HT-29 (cell line): Measurements from ENCODE around the gene ARPP21. TPM values are rescaled to one million over a fixed set of nuclear protein-coding genes. Genes with fewer than 3 reads are reported as not detected.

Experiments
- DNase-seq: peaks from one replicate; pipeline ENCODE4 v3.0.0-alpha.2; 2015; ENCODE audit warnings: low spot score
- total RNA-seq: library from RNA; depleted of rRNA; stranded (reverse); fragments of >200 nt; shearing (Covaris generic); gene quantifications from 2 replicates; pipeline ENCODE4 v1.2.3, GENCODE V29; 2014

The ARPP21 gene
- total RNA-seq, 1 experiment from 2014 or later, result not detected

- DNase-seq, result no peak
These were observed 2.7 kb downstream of the ARPP21 start for GRCh38 chr3:35641920-35642527.

DNA sequence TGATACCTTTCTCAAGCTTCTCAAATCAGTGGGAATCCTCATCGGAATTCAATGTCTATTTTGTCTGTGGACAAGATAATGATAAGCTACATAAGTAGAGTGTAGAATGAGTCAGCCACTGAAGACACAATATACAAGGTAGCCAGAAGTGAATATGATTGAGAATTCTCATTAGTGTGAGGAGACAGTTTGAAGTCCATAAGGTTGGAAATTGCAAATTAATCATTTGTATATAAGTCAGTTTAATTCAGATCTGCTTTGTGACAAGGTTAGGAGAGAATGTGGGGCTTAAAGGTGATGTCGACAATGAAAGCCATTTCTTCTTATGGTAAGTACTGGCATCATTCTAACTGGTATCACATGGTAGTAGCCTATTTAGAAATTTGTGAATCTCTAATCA is 4.2 kb downstream of the ARPP21 start:
- DNase-seq, result no peak

DNA sequence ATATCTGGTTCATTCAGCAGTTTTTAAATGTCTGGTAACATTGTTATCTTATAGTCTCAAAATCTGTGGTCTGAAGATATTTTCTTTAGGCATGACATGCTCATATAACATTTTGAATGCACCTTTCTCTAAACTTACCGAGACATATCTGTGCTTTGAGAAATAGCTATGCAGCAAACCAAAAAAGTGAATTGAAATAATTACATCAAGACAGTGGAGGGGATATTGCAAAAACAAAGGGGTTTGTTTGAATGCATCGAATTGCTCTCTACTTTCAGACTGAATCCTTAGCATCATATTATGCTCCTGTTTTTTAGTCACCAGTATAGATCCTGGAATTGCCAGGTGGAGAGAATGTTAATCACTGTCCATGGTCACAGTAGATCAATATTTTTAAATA is 5.1 kb downstream of the ARPP21 start:
- no peak for DNase-seq

DNA sequence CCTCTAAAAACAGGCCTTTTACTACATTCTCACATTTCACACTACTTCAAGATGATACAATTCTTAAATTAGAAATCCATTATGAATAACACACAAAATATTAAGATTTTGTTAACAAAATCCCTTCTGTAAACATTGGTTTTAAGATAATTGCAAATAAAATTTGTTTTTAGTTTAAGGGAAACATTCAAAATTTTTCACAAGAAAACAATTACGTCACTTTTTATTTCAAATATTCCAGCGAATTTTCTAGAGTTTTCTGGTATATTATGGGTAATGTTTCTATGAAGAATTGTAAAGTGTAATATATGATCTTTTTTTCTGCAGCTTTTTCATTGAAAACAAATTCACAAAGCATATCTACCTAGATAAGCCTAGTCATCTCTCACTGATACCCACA is 5.9 kb downstream of the ARPP21 start:
- DNase-seq, result no peak

GRCh38 chr3:35646081-35646480 is 6.8 kb downstream of the ARPP21 start:
- no peak for DNase-seq

GRCh38 chr3:35647461-35647860 is 8.1 kb downstream of the ARPP21 start:
- DNase-seq, result no peak

DNA sequence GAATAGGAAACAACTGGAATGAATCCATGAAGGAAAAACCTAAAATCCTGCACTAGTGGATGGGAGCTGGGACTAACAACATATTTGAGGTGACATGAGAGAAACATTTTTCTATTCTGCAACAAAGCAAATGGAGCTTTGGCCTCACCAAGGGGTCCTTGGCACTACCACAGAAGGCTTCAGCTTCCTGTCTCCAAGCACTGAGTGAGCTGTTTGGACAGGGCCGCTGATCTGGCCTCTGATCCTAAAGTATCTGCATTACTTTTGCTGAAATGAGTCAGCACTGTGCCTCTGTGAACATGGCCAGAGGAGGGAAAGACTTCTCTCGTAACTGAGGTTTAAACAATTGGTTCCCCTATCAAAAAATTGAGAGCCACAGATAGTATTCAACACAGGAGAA is 9.0 kb downstream of the ARPP21 start:
- DNase-seq, result no peak

- no peak for DNase-seq
These were observed 10.1 kb downstream of the ARPP21 start for GRCh38 chr3:35649405-35649804.

DNA sequence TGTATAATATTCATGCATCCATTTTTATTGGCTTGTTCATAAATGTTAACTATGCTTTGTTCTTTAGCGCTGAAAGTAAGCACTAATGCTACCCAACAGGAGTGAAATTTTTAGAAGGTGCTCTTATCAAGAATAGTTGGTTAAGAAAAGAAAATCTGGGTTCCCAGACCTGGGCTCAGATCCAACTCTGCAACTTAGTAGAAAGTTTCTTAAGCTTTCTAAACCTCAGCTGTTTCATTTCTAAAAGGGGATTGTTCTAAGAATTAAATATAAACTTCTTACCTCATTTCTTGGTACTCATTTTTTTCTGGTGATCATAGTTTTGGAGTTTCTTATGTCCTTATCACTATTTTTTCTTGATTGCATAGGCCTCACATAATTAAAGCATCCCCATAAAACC is 12.1 kb downstream of the ARPP21 start:
- DNase-seq, result no peak

DNA sequence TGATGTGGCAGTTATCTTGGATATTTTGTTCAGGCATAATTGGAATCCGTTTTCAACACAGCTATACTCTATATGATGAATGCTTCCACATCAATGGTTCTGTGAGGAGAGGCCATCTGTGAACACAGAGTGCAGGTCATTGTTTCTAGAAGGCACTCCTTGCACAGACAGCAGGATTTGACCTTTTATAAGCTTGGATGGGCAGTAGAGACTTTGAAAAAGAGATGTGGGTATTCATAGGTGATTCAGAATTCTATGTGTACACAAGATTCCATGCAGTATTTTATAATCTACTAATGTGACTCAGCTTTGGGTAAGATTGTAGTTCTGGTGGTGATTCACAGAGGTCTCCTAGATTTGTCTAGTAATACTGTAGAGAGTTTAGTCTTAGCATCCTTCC is 12.5 kb downstream of the ARPP21 start:
- no peak for DNase-seq

DNA sequence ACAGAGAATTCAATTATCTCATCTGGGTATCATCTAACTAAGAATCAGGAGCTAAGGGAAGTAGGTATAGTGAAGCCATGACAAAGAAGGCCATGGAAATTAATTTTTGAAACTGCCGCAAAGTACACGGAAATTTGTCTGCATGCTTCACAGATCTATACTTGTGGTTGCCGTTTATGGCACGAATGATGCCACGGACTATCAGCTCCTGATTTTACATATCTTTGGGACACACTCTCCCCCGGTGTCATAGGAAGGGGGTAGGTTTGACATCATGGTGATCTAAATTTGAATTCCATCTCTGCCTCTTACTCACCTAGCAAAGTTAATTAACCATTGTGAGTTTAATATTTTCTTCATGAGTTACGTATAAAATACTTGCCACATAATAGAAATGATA is 14.0 kb downstream of the ARPP21 start:
- no peak for DNase-seq

DNA sequence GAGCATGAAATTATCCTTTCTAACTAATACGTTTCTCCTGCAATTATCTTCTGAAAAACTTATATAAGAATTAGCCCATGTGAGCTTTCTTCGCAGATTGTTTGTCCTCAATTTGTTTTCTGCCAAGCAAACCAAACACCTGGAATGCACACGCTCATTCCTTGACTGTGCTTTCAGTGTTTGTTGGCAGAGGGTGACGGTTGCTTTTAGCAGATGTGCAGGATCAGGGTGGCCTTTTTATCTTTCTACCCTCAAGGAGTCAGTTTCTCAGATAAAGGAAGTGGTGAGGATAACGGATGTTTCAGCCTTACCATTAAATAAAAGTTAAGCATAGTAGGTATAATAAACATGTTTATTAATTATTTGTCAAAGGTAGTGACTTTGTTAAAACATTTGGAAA is 15.2 kb downstream of the ARPP21 start:
- DNase-seq, result no peak

GRCh38 chr3:35658686-35659085 is 19.4 kb downstream of the ARPP21 start:
- no peak for DNase-seq

DNA sequence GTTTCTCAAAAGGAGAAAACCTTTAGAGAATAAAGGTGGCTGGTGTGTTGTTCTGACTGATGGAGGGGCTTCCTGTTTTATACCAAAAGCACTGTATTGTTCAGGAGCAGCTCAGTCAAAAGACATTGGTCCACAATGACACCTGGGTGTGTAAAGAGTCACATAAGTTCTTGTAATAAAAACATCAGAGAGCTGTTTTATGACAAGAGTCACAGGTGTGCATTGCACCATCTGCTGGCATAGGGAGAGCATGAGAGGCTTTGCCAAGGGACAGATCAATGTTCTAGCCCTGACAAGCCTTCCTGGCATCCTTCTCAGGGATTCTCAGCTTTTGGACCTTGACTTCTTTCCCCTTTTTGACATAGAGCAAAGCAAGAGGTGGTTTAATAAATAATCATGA is 20.4 kb downstream of the ARPP21 start:
- peak; percentile 28 for DNase-seq

DNA sequence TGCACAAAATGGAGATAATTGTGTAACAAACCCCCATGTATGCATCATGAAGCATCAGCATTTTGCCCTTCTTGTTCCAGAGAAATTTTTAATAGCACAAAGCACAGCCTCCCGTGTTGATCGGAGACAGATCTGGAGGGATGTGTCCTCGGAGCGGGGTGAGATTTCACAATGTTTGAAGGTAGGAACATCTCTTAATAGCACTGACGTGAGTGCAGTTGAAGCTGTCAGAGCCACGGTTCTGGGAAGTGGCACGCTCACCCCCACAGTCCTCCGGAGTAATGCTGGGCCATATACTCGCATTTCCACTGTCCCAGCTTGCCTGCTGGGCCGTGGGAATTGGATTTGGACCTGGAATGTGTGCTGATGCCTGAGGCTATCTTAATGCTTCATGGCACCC is 24.1 kb downstream of the ARPP21 start:
- DNase-seq, result no peak

DNA sequence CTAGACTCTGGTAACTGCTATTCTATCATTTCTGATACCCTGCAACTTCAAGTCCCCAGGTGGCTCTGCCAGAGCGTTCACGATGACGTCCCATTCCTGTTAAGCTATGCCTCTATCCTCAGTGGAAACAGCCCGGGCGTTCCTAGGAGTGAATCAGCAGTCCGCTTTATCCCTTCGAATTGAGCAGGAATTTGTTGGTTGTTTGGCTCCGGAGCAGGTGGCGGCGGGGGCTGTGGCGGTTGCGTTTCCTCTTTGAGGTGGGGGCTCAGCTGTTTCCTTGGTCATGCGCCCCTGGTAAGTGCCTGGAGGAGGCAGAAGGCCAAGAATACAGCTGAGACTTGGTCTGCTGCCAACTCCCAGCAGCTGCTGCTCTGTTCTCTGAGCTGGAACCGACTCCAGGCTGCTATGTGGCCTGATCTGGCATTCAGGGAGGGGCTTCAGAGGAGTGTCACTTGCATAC is 25.2 kb downstream of the ARPP21 start:
- DNase-seq, result no peak

- no peak for DNase-seq
These were observed 26.2 kb downstream of the ARPP21 start for GRCh38 chr3:35665390-35666055.

- no peak for DNase-seq
These were observed 27.6 kb downstream of the ARPP21 start for GRCh38 chr3:35666888-35667287.

DNA sequence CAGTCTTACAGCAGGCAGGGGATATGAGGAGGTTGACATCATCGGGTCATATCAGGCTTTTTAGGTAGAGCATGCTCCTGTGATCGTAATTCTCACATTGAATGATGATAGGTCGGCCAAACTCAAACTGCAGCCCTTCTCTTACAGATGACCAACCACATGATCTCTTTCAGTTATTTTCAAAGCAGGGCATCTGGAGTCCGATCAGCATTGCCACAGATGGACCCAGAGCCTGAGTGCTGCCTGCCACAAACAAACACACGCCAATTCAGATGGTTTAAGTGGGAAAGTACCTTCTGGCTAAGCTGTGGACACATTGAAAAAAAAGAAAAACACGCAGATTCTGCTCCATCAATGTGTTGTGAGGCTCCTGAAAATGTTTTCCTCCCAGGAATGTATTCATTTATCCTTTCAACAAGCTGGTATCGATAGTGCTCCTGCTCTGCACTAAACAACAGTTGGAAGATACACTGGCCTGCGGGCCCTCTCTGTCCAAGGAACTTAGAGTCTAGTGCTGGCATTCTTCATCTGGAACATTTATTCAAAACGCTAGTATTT is 31.2 kb downstream of the ARPP21 start:
- DNase-seq, result no peak

DNA sequence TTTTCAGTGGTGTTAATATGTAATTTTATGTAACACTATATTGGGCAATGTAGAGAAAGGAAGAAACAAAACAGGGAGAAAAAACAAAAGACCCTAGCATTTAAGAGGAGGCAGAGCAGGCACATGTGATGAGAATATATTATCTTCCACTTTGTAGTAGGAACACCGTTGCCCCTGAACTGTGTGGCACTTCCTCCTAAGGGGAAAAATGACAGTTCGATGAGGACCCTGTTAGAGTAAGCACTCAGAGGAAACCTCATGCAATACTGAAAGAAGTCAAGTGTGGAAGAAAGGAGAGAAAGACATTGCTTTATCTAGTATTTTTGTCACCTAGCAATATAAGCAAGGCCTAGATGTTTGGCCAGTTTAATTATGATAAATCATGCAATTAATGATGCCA is 32.2 kb downstream of the ARPP21 start:
- DNase-seq, result no peak

DNA sequence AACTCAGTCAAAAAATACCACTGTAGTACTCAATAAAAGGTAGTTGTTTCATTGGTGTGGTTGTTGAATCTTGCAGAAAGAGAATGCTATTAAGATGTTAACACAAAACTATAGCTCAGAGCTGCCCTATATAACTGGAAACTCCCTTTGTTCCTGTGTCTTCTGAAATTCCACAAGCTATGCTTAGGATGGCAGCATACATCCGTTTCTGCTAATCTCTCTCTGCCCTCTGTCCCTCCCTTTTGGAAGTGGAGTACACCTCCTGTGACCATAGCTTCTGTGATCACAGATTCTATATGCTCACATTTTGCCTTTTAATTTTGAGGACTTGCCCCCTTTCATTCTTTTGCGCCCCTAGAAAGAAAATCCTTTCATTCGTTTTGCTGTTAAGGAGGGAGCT is 33.7 kb downstream of the ARPP21 start:
- DNase-seq, result no peak

- DNase-seq, result no peak
These were observed 35.3 kb downstream of the ARPP21 start for GRCh38 chr3:35674451-35675109.

DNA sequence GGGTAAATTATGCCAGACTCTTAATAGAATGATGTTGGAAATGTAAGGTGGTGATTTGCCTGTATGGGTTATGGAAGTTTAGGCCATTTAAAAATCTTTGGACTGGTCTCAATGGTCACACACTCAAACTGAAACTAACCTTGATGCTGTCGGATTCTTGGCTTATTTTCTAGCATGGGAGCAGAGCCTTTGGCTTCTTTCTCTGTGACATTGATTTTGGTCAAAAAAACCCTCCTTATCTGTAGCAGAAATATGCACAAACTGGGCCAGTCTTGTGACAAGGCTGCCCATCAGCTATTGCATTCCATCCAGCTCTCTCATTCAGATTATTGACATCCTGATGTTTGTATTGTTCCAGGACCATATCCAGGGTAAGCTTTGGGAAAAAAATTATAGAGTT is 35.9 kb downstream of the ARPP21 start:
- DNase-seq, result no peak
